Epithelial cell of esophagus (primary cell): ENCODE results near the gene CAPN15.

Experiments
- DNase-seq: peaks from one replicate; pipeline ENCODE4 v3.0.0; 2010; ENCODE audit warnings: low read depth
- H3K4me3 ChIP-seq: 2 replicates; pipeline ENCODE4 v1.5.1; 2011; ENCODE audit warnings: mild to moderate bottlenecking, low read length, control low read depth
- CTCF ChIP-seq: IDR thresholded peaks from 2 replicates; pipeline ENCODE4 v1.5.1; 2011; ENCODE audit warnings: low read depth, mild to moderate bottlenecking, low read length, control low read depth, inconsistent platforms; ENCODE audit not compliant: insufficient read depth; ENCODE audit errors: missing control alignments

CAPN15 gene

DNA sequence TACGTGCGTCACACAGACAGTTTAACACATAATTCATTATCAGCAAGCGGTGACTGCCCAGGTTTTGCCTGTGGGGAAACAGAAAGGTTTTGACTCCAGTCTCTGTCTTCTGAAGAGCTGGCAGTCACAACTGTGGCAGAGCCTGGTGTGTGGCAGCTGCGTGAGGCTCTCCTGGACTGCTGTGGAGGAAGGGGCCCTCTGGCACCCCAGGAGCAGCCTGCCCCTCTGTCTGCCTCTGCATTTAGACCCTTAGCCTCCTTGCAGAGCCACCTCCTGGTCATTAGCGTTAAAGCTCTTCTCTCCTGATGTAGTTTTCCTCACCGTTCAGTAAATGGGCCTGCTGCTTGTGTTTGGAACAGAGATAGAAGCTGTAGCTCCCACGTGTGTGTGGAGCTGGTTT lies 73.3 kb downstream of the CAPN15 start:
- peak; percentile 18 for TF ChIP-seq CTCF
- peak; percentile 28 for DNase-seq
- H3K4me3 ChIP-seq, result no peak overlapping the region

- no peak overlapping the region for H3K4me3 ChIP-seq
- TF ChIP-seq CTCF, result no peak
- DNase-seq, result no peak
Measured at GRCh38 chr16:603933-604332, 76.4 kb downstream of the CAPN15 start.
